H7 (cell line): ENCODE measurements around the gene EYA2. TPM values are rescaled to one million over a fixed set of nuclear protein-coding genes. Genes with fewer than 3 reads are reported as not detected.
A peak's percentile ranks its signal among the peaks of the same experiment; 100 is the strongest.

Source experiments
- DNase-seq: peaks from one replicate; pipeline ENCODE4 v3.0.0; 2012
- H3K27me3 ChIP-seq: 2 replicates; pipeline ENCODE4 v1.6.0; 2011; ENCODE audit warnings: mild to moderate bottlenecking, low read length; ENCODE audit not compliant: control insufficient read depth, insufficient read depth
- H3K36me3 ChIP-seq: replicated peaks from 2 replicates; pipeline ENCODE4 v1.5.1; 2011; ENCODE audit warnings: low read length; ENCODE audit not compliant: control insufficient read depth, insufficient read depth
- H3K4me3 ChIP-seq: 2 replicates; pipeline ENCODE4 v1.5.1; 2011; ENCODE audit warnings: low read depth, mild to moderate bottlenecking, control low read depth, low read length, moderate library complexity; ENCODE audit not compliant: insufficient read depth
- total RNA-seq: library from RNA; depleted of rRNA; stranded (reverse); fragments of >200 nt; shearing (Covaris generic); gene quantifications from 2 replicates; pipeline ENCODE4 v1.2.3, GENCODE V29; 2014

The EYA2 gene
- total RNA-seq, 1 experiment from 2014 or later, result 1.7 TPM

GRCh38 chr20:47040506-47041125 lies 146.0 kb downstream of the EYA2 start:
- no peak overlapping the region for H3K4me3 ChIP-seq
- no peaks in the 10 kb centered on the region for H3K27me3 ChIP-seq
- DNase-seq, result no peak
- no peaks in the 10 kb centered on the region for H3K36me3 ChIP-seq

GRCh38 chr20:47041396-47041899 lies 146.8 kb downstream of the EYA2 start:
- Histone ChIP-seq H3K36me3 (no peaks in the 10 kb centered on the region), H3K27me3 (no peaks in the 10 kb centered on the region), H3K4me3 (no peak overlapping the region)
- DNase-seq, result no peak

- Histone ChIP-seq H3K36me3 (no peaks in the 10 kb centered on the region), H3K4me3 (no peak overlapping the region), H3K27me3 (no peaks in the 10 kb centered on the region)
- no peak for DNase-seq
Measured at GRCh38 chr20:47042464-47042863, 147.8 kb downstream of the EYA2 start.

GRCh38 chr20:47043086-47043485 lies 148.4 kb downstream of the EYA2 start:
- Histone ChIP-seq H3K4me3 (no peak overlapping the region), H3K36me3 (no peaks in the 10 kb centered on the region), H3K27me3 (no peaks in the 10 kb centered on the region)
- DNase-seq, result no peak

- H3K27me3 ChIP-seq, result no peaks in the 10 kb centered on the region
- DNase-seq, result no peak
- no peaks in the 10 kb centered on the region for H3K36me3 ChIP-seq
- no peak overlapping the region for H3K4me3 ChIP-seq
Measured at GRCh38 chr20:47044938-47045337, 150.3 kb downstream of the EYA2 start.

GRCh38 chr20:47048054-47048453 lies 153.4 kb downstream of the EYA2 start:
- no peak for DNase-seq
- Histone ChIP-seq H3K4me3 (no peak overlapping the region), H3K36me3 (no peaks in the 10 kb centered on the region), H3K27me3 (no peaks in the 10 kb centered on the region)

GRCh38 chr20:47049771-47050170 lies 155.1 kb downstream of the EYA2 start:
- no peak for DNase-seq
- H3K36me3 ChIP-seq, result no peaks in the 10 kb centered on the region
- H3K27me3 ChIP-seq, result no peaks in the 10 kb centered on the region
- no peak overlapping the region for H3K4me3 ChIP-seq

- no peaks in the 10 kb centered on the region for H3K36me3 ChIP-seq
- no peaks in the 10 kb centered on the region for H3K27me3 ChIP-seq
- H3K4me3 ChIP-seq, result no peak overlapping the region
- no peak for DNase-seq
Measured at GRCh38 chr20:47050996-47051395, 156.4 kb downstream of the EYA2 start.

GRCh38 chr20:47051936-47052526 lies 157.4 kb downstream of the EYA2 start:
- Histone ChIP-seq H3K36me3 (no peaks in the 10 kb centered on the region), H3K27me3 (no peaks in the 10 kb centered on the region), H3K4me3 (no peak overlapping the region)
- no peak for DNase-seq

- no peaks in the 10 kb centered on the region for H3K27me3 ChIP-seq
- DNase-seq, result no peak
Measured at GRCh38 chr20:47054506-47054905, 159.9 kb downstream of the EYA2 start.

GRCh38 chr20:47054945-47055344 lies 160.3 kb downstream of the EYA2 start:
- H3K4me3 ChIP-seq, result no peak overlapping the region
- no peaks in the 10 kb centered on the region for H3K36me3 ChIP-seq
- DNase-seq, result peak; percentile 22
- no peaks in the 10 kb centered on the region for H3K27me3 ChIP-seq

More at GRCh38 chr20:47054506-47054905, 159.9 kb downstream of the EYA2 start:
- Histone ChIP-seq H3K4me3 (no peak overlapping the region), H3K36me3 (no peaks in the 10 kb centered on the region)

GRCh38 chr20:47055699-47056369 lies 161.2 kb downstream of the EYA2 start:
- no peaks in the 10 kb centered on the region for H3K36me3 ChIP-seq
- DNase-seq, result no peak

GRCh38 chr20:47057661-47058060 lies 163.0 kb downstream of the EYA2 start:
- no peak overlapping the region for H3K4me3 ChIP-seq
- DNase-seq, result no peak
- H3K27me3 ChIP-seq, result no peaks in the 10 kb centered on the region; the same call in 1 of the 2 replicates
- no peaks in the 10 kb centered on the region for H3K36me3 ChIP-seq

More at GRCh38 chr20:47055699-47056369, 161.2 kb downstream of the EYA2 start:
- H3K27me3 ChIP-seq, result no peaks in the 10 kb centered on the region; the same call in 1 of the 2 replicates
- H3K4me3 ChIP-seq, result no peak overlapping the region

GRCh38 chr20:47058236-47058635 lies 163.6 kb downstream of the EYA2 start:
- no peaks in the 10 kb centered on the region; the same call in 1 of the 2 replicates for H3K27me3 ChIP-seq
- no peak for DNase-seq
- H3K36me3 ChIP-seq, result no peaks in the 10 kb centered on the region
- H3K4me3 ChIP-seq, result no peak overlapping the region

- Histone ChIP-seq H3K27me3 (no peaks in the 10 kb centered on the region; the same call in 1 of the 2 replicates), H3K36me3 (no peaks in the 10 kb centered on the region), H3K4me3 (no peak overlapping the region)
- DNase-seq, result no peak
Measured at GRCh38 chr20:47059536-47059935, 164.9 kb downstream of the EYA2 start.
